ENCODE measurements around the gene GZMM. TPM values are rescaled to one million over a fixed set of nuclear protein-coding genes. Genes with fewer than 3 reads are reported as not detected.

Gene GZMM
- total and polyA plus RNA-seq, 2 donors = 0.63 to 1.5 TPM

GRCh38 chr19:519449-519865, 24.4 kb upstream of the GZMM start:
- H3K4me1 ChIP-seq (ENCODE audit: insufficient read depth) = no peaks in the 10 kb centered on the region
- DNase-seq (ENCODE audit: extremely low spot score) = no peak
- WGBS = 88% methylated on average over 45 of the region's 45 CpGs
- H3K36me3 ChIP-seq (ENCODE audit: insufficient read depth) = no peaks in the 10 kb centered on the region
- no peak overlapping the region for H3K27ac ChIP-seq (ENCODE audit: low read depth)
- no peak overlapping the region for H3K4me3 ChIP-seq (ENCODE audit: low read depth, low read length)

DNA sequence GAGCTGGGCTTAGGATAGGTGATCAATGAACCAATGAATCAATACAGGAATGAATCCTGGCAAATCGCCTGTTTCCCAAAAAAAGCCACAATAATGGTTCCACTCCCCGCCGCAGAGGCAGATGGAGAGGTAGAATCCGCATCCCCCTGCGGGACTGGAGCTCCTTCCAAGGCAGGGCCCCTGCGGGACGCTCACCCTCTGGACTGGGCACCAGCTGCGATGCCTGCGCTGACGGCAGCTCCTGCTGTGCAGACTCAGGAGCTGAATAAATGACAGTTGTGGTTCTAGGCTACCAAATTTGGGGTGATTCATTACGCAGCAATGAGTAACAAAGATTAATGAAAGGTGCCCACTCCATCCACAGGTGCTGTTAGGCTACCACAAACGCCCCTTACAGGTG, 21.1 kb upstream of the GZMM start:
- Histone ChIP-seq H3K4me1 (ENCODE audit: insufficient read depth) (no peaks in the 10 kb centered on the region), H3K27ac (ENCODE audit: low read depth) (no peak overlapping the region), H3K36me3 (ENCODE audit: insufficient read depth) (no peaks in the 10 kb centered on the region), H3K4me3 (ENCODE audit: low read depth, low read length) (no peak overlapping the region)
- WGBS = 95% methylated on average over 12 of the region's 12 CpGs
- DNase-seq (ENCODE audit: extremely low spot score) = no peak

GRCh38 chr19:524062-524674, 19.7 kb upstream of the GZMM start:
- no peak for DNase-seq (ENCODE audit: extremely low spot score)
- 55% methylated on average over 29 of the region's 29 CpGs for WGBS
- H3K27ac ChIP-seq (ENCODE audit: low read depth) = no peak overlapping the region
- no peak overlapping the region for H3K4me3 ChIP-seq (ENCODE audit: low read depth, low read length)
- no peaks in the 10 kb centered on the region for H3K4me1 ChIP-seq (ENCODE audit: insufficient read depth)
- H3K36me3 ChIP-seq (ENCODE audit: insufficient read depth) = no peaks in the 10 kb centered on the region

DNA sequence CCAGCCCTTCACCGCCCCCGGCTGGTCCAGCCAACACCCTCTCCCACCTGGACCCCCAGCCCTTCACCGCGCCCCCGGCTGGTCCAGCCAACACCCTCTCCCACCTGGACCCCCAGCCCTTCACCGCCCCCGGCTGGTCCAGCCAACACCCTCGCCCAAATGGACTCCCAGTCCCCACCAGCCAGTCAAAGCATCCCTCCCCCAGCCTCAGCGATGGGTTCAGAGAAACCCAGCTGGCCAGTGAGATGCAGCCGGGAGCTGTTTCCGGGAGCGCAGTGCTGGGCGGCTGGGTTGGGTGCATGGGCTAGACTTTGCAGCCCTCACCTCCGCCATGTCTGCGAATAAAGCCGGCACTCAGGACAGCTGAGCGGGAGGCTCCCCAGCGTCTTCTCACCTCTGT, 18.8 kb upstream of the GZMM start:
- no peaks in the 10 kb centered on the region for H3K4me1 ChIP-seq (ENCODE audit: insufficient read depth)
- DNase-seq (ENCODE audit: extremely low spot score) = no peak
- H3K27ac ChIP-seq (ENCODE audit: low read depth) = no peak overlapping the region
- H3K36me3 ChIP-seq (ENCODE audit: insufficient read depth) = no peaks in the 10 kb centered on the region
- WGBS = 66% methylated on average over 18 of the region's 18 CpGs
- H3K4me3 ChIP-seq (ENCODE audit: low read depth, low read length) = no peak overlapping the region

- Histone ChIP-seq H3K4me3 (ENCODE audit: low read depth, low read length) (no peak overlapping the region), H3K27ac (ENCODE audit: low read depth) (no peak overlapping the region), H3K4me1 (ENCODE audit: insufficient read depth) (no peaks in the 10 kb centered on the region), H3K36me3 (ENCODE audit: insufficient read depth) (no peaks in the 10 kb centered on the region)
- DNase-seq (ENCODE audit: extremely low spot score) = no peak
- 41% methylated on average over 13 of the region's 13 CpGs for WGBS
Observed at GRCh38 chr19:525857-526419, 17.9 kb upstream of the GZMM start.

- peak overlapping the region; percentile 79 for H3K4me3 ChIP-seq (ENCODE audit: low read depth, low read length)
- peaks cover 2% of the 10 kb centered on the region for H3K4me1 ChIP-seq (ENCODE audit: insufficient read depth)
- 68% methylated on average over 38 of the region's 38 CpGs for WGBS
- no peaks in the 10 kb centered on the region for H3K36me3 ChIP-seq (ENCODE audit: insufficient read depth)
- no peak for DNase-seq (ENCODE audit: extremely low spot score)
- no peak overlapping the region for H3K27ac ChIP-seq (ENCODE audit: low read depth)
Observed at GRCh38 chr19:530134-531008, 13.5 kb upstream of the GZMM start.

GRCh38 chr19:531009-531752, 12.7 kb upstream of the GZMM start:
- DNase-seq (ENCODE audit: extremely low spot score) = no peak
- under 1% methylated on average over 103 of the region's 103 CpGs for WGBS
- Histone ChIP-seq H3K36me3 (ENCODE audit: insufficient read depth) (no peaks in the 10 kb centered on the region), H3K27ac (ENCODE audit: low read depth) (peak overlapping the region; percentile 98), H3K4me1 (ENCODE audit: insufficient read depth) (peaks cover 2% of the 10 kb centered on the region), H3K4me3 (ENCODE audit: low read depth, low read length) (peak overlapping the region; percentile 79)

- peak within 1 kb of the TSS; percentile 98 for H3K27ac ChIP-seq (ENCODE audit: low read depth)
- peaks cover 2% of the 10 kb centered on the region for H3K4me1 ChIP-seq (ENCODE audit: insufficient read depth)
- H3K4me3 ChIP-seq (ENCODE audit: low read depth, low read length) = peak within 1 kb of the TSS; percentile 79
- DNase-seq (ENCODE audit: extremely low spot score) = no peak
- peaks cover 3% of the 10 kb centered on the region for H3K36me3 ChIP-seq (ENCODE audit: insufficient read depth)
- under 1% methylated on average over 84 of the region's 84 CpGs for WGBS
Observed at GRCh38 chr19:531753-532560, 11.9 kb upstream of the GZMM start, which contains the start of gene CDC34. TSS of gene CDC34 (plus strand) at chr19:531760. CDS start at chr19:531932, 172 bp downstream.

DNA sequence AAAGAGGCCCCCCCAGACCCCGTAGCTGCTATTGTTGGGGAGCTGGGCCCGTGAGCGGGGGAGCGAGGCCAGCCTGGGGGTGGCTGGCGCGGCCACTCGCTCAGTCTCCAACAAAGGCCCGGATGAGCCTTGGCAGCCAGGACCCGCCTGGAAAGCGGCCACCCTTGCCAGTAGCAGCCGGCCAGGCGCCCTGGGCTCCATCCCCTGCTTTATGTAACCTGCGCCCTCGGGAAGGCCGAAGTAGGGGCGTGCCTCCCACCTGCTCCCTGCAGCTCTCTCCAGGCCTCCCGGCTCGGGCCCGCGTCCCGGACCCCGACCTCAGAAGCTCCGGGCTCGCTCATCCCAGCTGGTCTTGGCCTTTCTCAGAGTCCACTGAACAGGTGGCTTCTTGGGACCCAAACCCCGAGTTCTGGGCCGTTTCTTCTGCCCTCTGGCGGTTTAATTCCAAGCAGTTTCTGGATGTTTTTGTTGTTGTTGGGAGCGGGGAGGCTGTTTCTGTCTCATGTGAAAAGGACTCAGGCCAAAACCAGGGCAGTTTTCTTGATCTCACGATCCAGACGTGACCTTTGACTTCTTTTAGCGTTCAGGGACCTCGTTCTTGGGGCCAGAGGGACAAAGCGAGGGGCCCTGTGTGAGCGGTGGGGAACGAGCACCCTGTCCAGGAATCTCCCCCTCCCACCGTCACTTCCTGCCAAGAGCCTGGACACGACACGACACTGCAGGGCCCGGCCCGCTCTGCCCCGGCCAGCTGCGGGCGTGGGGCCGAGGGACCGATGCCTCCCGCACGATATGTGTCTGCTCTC, 11.1 kb upstream of the GZMM start:
- Histone ChIP-seq H3K4me1 (ENCODE audit: insufficient read depth) (peaks cover 2% of the 10 kb centered on the region), H3K36me3 (ENCODE audit: insufficient read depth) (peaks cover 4% of the 10 kb centered on the region), H3K27ac (ENCODE audit: low read depth) (peak overlapping the region; percentile 83), H3K4me3 (ENCODE audit: low read depth, low read length) (peak overlapping the region; percentile 79)
- DNase-seq (ENCODE audit: extremely low spot score) = no peak
- WGBS = under 1% methylated on average over 47 of the region's 47 CpGs

- Histone ChIP-seq H3K4me1 (ENCODE audit: insufficient read depth) (peaks cover 2% of the 10 kb centered on the region), H3K4me3 (ENCODE audit: low read depth, low read length) (peak overlapping the region; percentile 79), H3K27ac (ENCODE audit: low read depth) (peak overlapping the region; percentile 54), H3K36me3 (ENCODE audit: insufficient read depth) (peaks cover 4% of the 10 kb centered on the region)
- 22% methylated on average over 25 of the region's 25 CpGs for WGBS
- no peak for DNase-seq (ENCODE audit: extremely low spot score)
Observed at GRCh38 chr19:533364-534058, 10.3 kb upstream of the GZMM start.

- WGBS = 79% methylated on average over 14 of the region's 14 CpGs
- Histone ChIP-seq H3K4me1 (ENCODE audit: insufficient read depth) (peaks cover 2% of the 10 kb centered on the region), H3K36me3 (ENCODE audit: insufficient read depth) (peaks cover 6% of the 10 kb centered on the region), H3K4me3 (ENCODE audit: low read depth, low read length) (no peak overlapping the region), H3K27ac (ENCODE audit: low read depth) (peak overlapping the region; percentile 54)
- no peak for DNase-seq (ENCODE audit: extremely low spot score)
Observed at GRCh38 chr19:534088-534487, 9.8 kb upstream of the GZMM start.
